ENCODE data around the gene RSL24D1. TPM values are rescaled to one million over a fixed set of nuclear protein-coding genes. Genes with fewer than 3 reads are reported as not detected.

RSL24D1 gene
- total RNA-seq = 100 to 1,000 TPM; 103 to 190 (median 117) TPM
- 100 to 1,000 TPM in 1 of 2 donors, 10 to 100 TPM in 1; 86.7 to 135 TPM for polyA plus RNA-seq
- long read RNA-seq, donor 1, transcript RSL24D1-201 (6 exons, 2,015 nt) = major isoform, 1,297 of 1,316 reads
- long read RNA-seq, donor 1, partial matches to known transcripts = 14 of 1,316 reads
- long read RNA-seq, donor 1, other reads (novel, unspliced or antisense) = 5 of 1,316 reads
- long read RNA-seq, donor 2, transcript RSL24D1-201 (6 exons, 2,015 nt) = major isoform, 88 of 94 reads
- long read RNA-seq, donor 2, partial matches to known transcripts = 6 of 94 reads
- long read RNA-seq, donor 2, other reads (novel, unspliced or antisense) = 0 of 94 reads
- long read RNA-seq, donor 3, transcript RSL24D1-201 (6 exons, 2,015 nt) = major isoform, 192 of 195 reads
- long read RNA-seq, donor 3, partial matches to known transcripts = 1 of 195 reads
- long read RNA-seq, donor 3, other reads (novel, unspliced or antisense) = 2 of 195 reads

GRCh38 chr15:55196458-55197361, at the start of gene RSL24D1:
Gene RSL24D1, minus strand, starts transcription at chr15:55196941. Its CDS starts 51 bp downstream, at chr15:55196890.
- peak; percentile 84 for TF ChIP-seq POLR2A (IDR thresholded peaks at IDR 0.05)
- peak; percentile 24 to 39 (median 38) for TF ChIP-seq CTCF (IDR thresholded peaks at IDR 0.05)
- TF ChIP-seq EP300 (IDR thresholded peaks at IDR 0.05) = no peak
- intact Hi-C loops (cut with DNase I) = no loop called here
- WGBS, 3 donors = 0% methylated on average over 62 of the region's 62 CpGs
- H3K27ac ChIP-seq = peak within 1 kb of the TSS; percentile 74 to 84
- no peaks in the 10 kb centered on the region for H3K36me3 ChIP-seq
- H3K4me3 ChIP-seq = peak within 1 kb of the TSS; percentile 90
- H3K27me3 ChIP-seq = no peaks in the 10 kb centered on the region
- DNase-seq = peak; percentile 93 to 96 (median 94)
- H3K9me3 ChIP-seq = no peaks in the 10 kb centered on the region
- peaks cover 5% of the 10 kb centered on the region for H3K4me1 ChIP-seq (ENCODE audit: insufficient read depth)

GRCh38 chr15:55245059-55245458, 48.3 kb upstream of the RSL24D1 start:
- intact Hi-C loops (cut with DNase I) = no loop called here
- Histone ChIP-seq H3K4me1 (ENCODE audit: insufficient read depth) (no peaks in the 10 kb centered on the region), H3K36me3 (no peaks in the 10 kb centered on the region), H3K27ac (no peak overlapping the region), H3K9me3 (no peaks in the 10 kb centered on the region), H3K27me3 (no peaks in the 10 kb centered on the region), H3K4me3 (no peak overlapping the region)
- TF ChIP-seq POLR2A (IDR thresholded peaks at IDR 0.05) = no peak
- no peak for TF ChIP-seq EP300 (IDR thresholded peaks at IDR 0.05)
- TF ChIP-seq CTCF (IDR thresholded peaks at IDR 0.05) = no peak
- 91 to 93% (median 92%) methylated on average over 4 of the region's 4 CpGs for WGBS, 3 donors
- DNase-seq = no peak

GRCh38 chr15:55241891-55242290, 45.1 kb upstream of the RSL24D1 start:
- Histone ChIP-seq H3K27ac (no peak overlapping the region), H3K4me3 (no peak overlapping the region), H3K9me3 (no peaks in the 10 kb centered on the region), H3K27me3 (no peaks in the 10 kb centered on the region), H3K36me3 (no peaks in the 10 kb centered on the region), H3K4me1 (ENCODE audit: insufficient read depth) (no peaks in the 10 kb centered on the region)
- TF ChIP-seq CTCF (IDR thresholded peaks at IDR 0.05) (no peak), POLR2A (IDR thresholded peaks at IDR 0.05) (no peak), EP300 (IDR thresholded peaks at IDR 0.05) (no peak)
- no peak for DNase-seq
- 0 to 35% (median 0%) methylated on average over 1 of the region's 1 CpG for WGBS, 3 donors
- intact Hi-C loops (cut with DNase I) = no loop called here

- WGBS, 3 donors = 89 to 100% (median 95%) methylated on average over 1 of the region's 1 CpG
Observed at GRCh38 chr15:55241186-55241585, 44.4 kb upstream of the RSL24D1 start.

More at GRCh38 chr15:55241186-55241585, 44.4 kb upstream of the RSL24D1 start:
- Histone ChIP-seq H3K27me3 (no peaks in the 10 kb centered on the region), H3K4me1 (ENCODE audit: insufficient read depth) (no peaks in the 10 kb centered on the region), H3K4me3 (no peak overlapping the region), H3K9me3 (no peaks in the 10 kb centered on the region), H3K27ac (no peak overlapping the region), H3K36me3 (no peaks in the 10 kb centered on the region)
- intact Hi-C loops (cut with DNase I) = no loop called here
- no peak for DNase-seq
- TF ChIP-seq CTCF (IDR thresholded peaks at IDR 0.05) (no peak), POLR2A (IDR thresholded peaks at IDR 0.05) (no peak), EP300 (IDR thresholded peaks at IDR 0.05) (no peak)
